GM23248 (cell line): ENCODE data around the gene CDK15.

ENCODE experiments used
- EZH2 ChIP-seq: fragments of 200-600 bp; sonication (generic); IDR thresholded peaks from 2 replicates; pipeline ENCODE4 v1.6.1; 2018; ENCODE audit warnings: antibody characterized with exemption, mild to moderate bottlenecking; ENCODE audit not compliant: insufficient read depth, poor library complexity, severe bottlenecking
- EZH2phosphoT487 ChIP-seq: fragments of 200-600 bp; sonication (generic); IDR thresholded peaks from 2 replicates; pipeline ENCODE4 v1.6.1; 2018; ENCODE audit warnings: antibody characterized with exemption, moderate library complexity, mild to moderate bottlenecking, low read depth; ENCODE audit not compliant: insufficient read depth

GRCh38 chr2:201758873-201759272 is 47.5 kb upstream of the CDK15 start:
- TF ChIP-seq EZH2phosphoT487, result no peak
- TF ChIP-seq EZH2, result no peak
